BJ (cell line): ENCODE data around the gene RFK. TPM values are rescaled to one million over a fixed set of nuclear protein-coding genes. Genes with fewer than 3 reads are reported as not detected.
"Not testable (repeated sequence)": the region's sequence is repeated elsewhere in the genome, so short reads cannot be mapped to it uniquely, and the experiment has no call there.

ENCODE experiments used
- CTCF ChIA-PET: fragments of 350-600 bp; formaldehyde crosslinking; extraction: SDS; loops from one replicate; lab custom pipeline; 2021; ENCODE audit warnings: antibody characterized with exemption, inconsistent platforms; lab: Yijun Ruan, JAX
- POLR2A ChIA-PET: fragments of 300-600 bp; sonication (Branson Sonifier 250); formaldehyde crosslinking; extraction: SDS; loops from one replicate; lab custom pipeline; 2021; ENCODE audit warnings: antibody characterized with exemption; lab: Charles Lee
- DNase-seq: peaks from one replicate; pipeline ENCODE4 v3.0.0-alpha.2; 2011; ENCODE audit warnings: low read depth
- H3K27me3 ChIP-seq: 2 replicates; pipeline ENCODE4 v1.6.0; 2011; ENCODE audit warnings: low read length; ENCODE audit not compliant: control insufficient read depth, insufficient read depth
- H3K36me3 ChIP-seq: 2 replicates; pipeline ENCODE4 v1.5.1; 2011; ENCODE audit warnings: low read length; ENCODE audit not compliant: control insufficient read depth, insufficient read depth
- H3K4me3 ChIP-seq: 2 replicates; pipeline ENCODE4 v1.5.1; 2011; ENCODE audit warnings: low read depth, mild to moderate bottlenecking, control low read depth, low read length
- polyA plus RNA-seq: library from polyadenylated mRNA; depleted of rRNA; stranded (reverse); fragments of >200 nt; gene quantifications from 2 replicates; pipeline ENCODE4 v1.2.3, GENCODE V29; 2011
- TF ChIP-seq, protein P1 (sequence below): IDR thresholded peaks from 2 replicates; pipeline ENCODE4 v1.5.1; 2011; ENCODE audit warnings: low read depth, mild to moderate bottlenecking, control low read depth, inconsistent platforms, low read length, moderate library complexity; ENCODE audit not compliant: insufficient read depth

Gene RFK
- polyA plus RNA-seq, 1 experiment = 7.5 TPM

- no peak for DNase-seq
- POLR2A ChIA-PET = no interaction called here
- H3K36me3 ChIP-seq = no peaks in the 10 kb centered on the region
- no peak overlapping the region for H3K4me3 ChIP-seq
- CTCF ChIA-PET = no interaction called here
- TF ChIP-seq, protein P1, sequence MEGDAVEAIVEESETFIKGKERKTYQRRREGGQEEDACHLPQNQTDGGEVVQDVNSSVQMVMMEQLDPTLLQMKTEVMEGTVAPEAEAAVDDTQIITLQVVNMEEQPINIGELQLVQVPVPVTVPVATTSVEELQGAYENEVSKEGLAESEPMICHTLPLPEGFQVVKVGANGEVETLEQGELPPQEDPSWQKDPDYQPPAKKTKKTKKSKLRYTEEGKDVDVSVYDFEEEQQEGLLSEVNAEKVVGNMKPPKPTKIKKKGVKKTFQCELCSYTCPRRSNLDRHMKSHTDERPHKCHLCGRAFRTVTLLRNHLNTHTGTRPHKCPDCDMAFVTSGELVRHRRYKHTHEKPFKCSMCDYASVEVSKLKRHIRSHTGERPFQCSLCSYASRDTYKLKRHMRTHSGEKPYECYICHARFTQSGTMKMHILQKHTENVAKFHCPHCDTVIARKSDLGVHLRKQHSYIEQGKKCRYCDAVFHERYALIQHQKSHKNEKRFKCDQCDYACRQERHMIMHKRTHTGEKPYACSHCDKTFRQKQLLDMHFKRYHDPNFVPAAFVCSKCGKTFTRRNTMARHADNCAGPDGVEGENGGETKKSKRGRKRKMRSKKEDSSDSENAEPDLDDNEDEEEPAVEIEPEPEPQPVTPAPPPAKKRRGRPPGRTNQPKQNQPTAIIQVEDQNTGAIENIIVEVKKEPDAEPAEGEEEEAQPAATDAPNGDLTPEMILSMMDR = no peak
- H3K27me3 ChIP-seq = no peaks in the 10 kb centered on the region
Measured at GRCh38 chr9:76370396-76371023, 23.7 kb downstream of the RFK start.

GRCh38 chr9:76369583-76369982 lies 24.6 kb downstream of the RFK start:
- no peak overlapping the region for H3K4me3 ChIP-seq
- DNase-seq = no peak
- no peaks in the 10 kb centered on the region for H3K27me3 ChIP-seq
- H3K36me3 ChIP-seq = no peaks in the 10 kb centered on the region
- TF ChIP-seq, protein P1 = no peak
- CTCF ChIA-PET = interaction anchor here (1.2 to 1.4 kb wide), 2 partner anchors 12 to 54 kb away, joined by 4 to 5 read pairs; no protein-coding TSS in a partner anchor
- POLR2A ChIA-PET = no interaction called here

DNA sequence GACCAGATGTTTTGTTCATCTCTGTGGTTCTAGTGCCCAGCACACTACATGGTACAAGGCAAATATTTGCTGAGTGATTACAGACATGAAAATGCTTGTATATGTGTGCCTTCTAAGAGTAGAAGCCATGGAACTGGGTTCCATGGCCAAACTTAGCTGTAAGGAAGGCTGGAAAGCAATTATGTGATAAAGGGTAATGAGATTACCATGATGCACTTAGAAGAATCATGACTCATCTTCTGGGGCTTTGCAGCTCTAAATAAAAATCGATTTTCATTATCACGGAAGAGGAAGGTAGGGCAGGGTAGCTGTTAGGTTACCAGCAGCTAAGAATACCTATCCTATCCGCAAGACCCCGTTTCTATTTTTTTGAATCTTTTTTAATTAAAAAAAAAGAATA lies 28.0 kb downstream of the RFK start:
- TF ChIP-seq, protein P1 = no peak
- Histone ChIP-seq H3K4me3 (no peak overlapping the region), H3K27me3 (no peaks in the 10 kb centered on the region), H3K36me3 (no peaks in the 10 kb centered on the region)
- CTCF ChIA-PET = no interaction called here
- no peak for DNase-seq
- POLR2A ChIA-PET = interaction anchor here (0.6 kb wide), 1 partner anchor 129 kb away, joined by 5 read pairs; no protein-coding TSS in a partner anchor

DNA sequence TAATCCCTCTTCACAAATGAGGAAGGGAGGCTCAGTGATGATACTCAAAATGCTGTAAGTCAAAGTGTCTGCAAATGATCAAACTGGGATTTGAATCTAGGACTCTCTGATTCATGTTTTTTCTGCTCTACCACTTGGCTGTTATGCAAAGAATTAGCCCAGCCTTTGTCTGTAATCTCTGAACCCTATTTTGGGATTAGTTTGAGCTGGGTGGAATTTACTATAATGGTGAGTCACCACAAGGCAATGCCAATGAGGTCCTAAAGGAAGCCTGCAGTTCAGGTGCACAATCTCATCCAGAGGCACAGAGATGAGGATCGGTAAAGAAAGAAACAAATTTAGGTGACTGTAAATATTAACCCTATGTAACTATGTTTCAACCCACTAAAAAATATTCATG lies 29.2 kb downstream of the RFK start:
- Histone ChIP-seq H3K36me3 (no peaks in the 10 kb centered on the region), H3K27me3 (no peaks in the 10 kb centered on the region), H3K4me3 (no peak overlapping the region)
- TF ChIP-seq, protein P1 = no peak
- ChIA-PET CTCF (no interaction called here), POLR2A (no interaction called here)
- no peak for DNase-seq

DNA sequence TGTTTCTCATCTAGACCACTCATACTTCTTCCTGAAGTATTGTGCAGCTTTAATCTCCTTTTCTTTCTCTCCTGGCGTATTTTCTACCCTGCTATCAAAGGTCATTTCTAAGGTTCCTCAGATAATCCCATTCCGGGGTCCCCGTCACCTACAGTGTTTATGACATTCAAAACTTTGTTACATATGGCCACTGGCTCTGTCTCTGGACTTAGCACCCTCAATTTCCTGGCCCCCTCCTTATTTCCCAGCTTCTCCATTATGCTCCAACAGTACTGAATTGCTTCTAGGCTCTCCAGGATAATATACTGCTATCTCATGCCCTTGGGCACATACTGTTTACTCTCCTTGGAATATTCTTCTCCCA lies 31.2 kb downstream of the RFK start:
- POLR2A ChIA-PET = no interaction called here
- no peaks in the 10 kb centered on the region for H3K36me3 ChIP-seq
- CTCF ChIA-PET = no interaction called here

GRCh38 chr9:76362332-76363031 lies 31.7 kb downstream of the RFK start:
- CTCF ChIA-PET, H3K27me3 ChIP-seq, H3K4me3 ChIP-seq, H3K36me3 ChIP-seq, POLR2A ChIA-PET, DNase-seq: not testable (repeated sequence)

More for the DNA sequence above, 31.2 kb downstream of the RFK start:
- Histone ChIP-seq H3K27me3 (no peaks in the 10 kb centered on the region), H3K4me3 (no peak overlapping the region)
- no peak for DNase-seq
- TF ChIP-seq, protein P1 = no peak
